Spinal cord (tissue), 10 donors: ENCODE data around the gene BCAS1. TPM values are rescaled to one million over a fixed set of nuclear protein-coding genes. Genes with fewer than 3 reads are reported as not detected.

Experiments
- DNase-seq, 6 donors: peaks; one replicate each; pipeline versions ENCODE4 v3.0.0 to v3.0.0-alpha.2; 2013 to 2015; ENCODE audit warnings: low spot score in 6 of 6, low read depth in 4 of 6
- H3K27ac ChIP-seq: one replicate; pipeline ENCODE4 v1.5.1; 2013; ENCODE audit warnings: low read depth, low read length, control low read depth
- H3K27me3 ChIP-seq: one replicate; pipeline ENCODE4 v1.6.1; 2013; ENCODE audit warnings: low read length; ENCODE audit not compliant: control insufficient read depth, insufficient read depth
- H3K36me3 ChIP-seq: one replicate; pipeline ENCODE4 v1.6.1; 2013; ENCODE audit warnings: low read length; ENCODE audit not compliant: control insufficient read depth, insufficient read depth
- H3K4me1 ChIP-seq: one replicate; pipeline ENCODE4 v1.6.1; 2013; ENCODE audit warnings: low read length; ENCODE audit not compliant: control insufficient read depth, insufficient read depth
- H3K4me3 ChIP-seq: one replicate; pipeline ENCODE4 v1.5.1; 2013; ENCODE audit warnings: low read depth, low read length, control low read depth
- H3K9me3 ChIP-seq: one replicate; pipeline ENCODE4 v1.6.1; 2013; ENCODE audit warnings: low read length; ENCODE audit not compliant: control insufficient read depth, insufficient read depth
- WGBS: methylation state at CpG from one replicate; pipeline ENCODE4 v1.1.5; 2013; ENCODE audit warnings: missing lambda C conversion rate; ENCODE audit not compliant: insufficient coverage; 5-methylcytosine and 5-hydroxymethylcytosine counted together
- polyA plus RNA-seq, 2 donors: library from polyadenylated mRNA; unstranded; fragments of 120-200 nt; gene quantifications; one replicate each; pipeline ENCODE4 v1.2.1, GENCODE V29; 2013; ENCODE audit not compliant: insufficient read length in 2 of 2
- total RNA-seq, 2 donors: library from RNA; depleted of rRNA in 1 of 2; stranded (reverse); fragments of 120-200 nt in 1 of 2; fragments of >200 nt in 1 of 2; gene quantifications; one replicate each; pipeline versions ENCODE4 v1.2.3 to v1.2.4, GENCODE V29; 2013 to 2014
- donor health status: healthy.

The BCAS1 gene
- total and polyA plus RNA-seq, 4 donors, result 93.3 to 402 (median 189) TPM

- no peaks in the 10 kb centered on the region for H3K9me3 ChIP-seq
- no peak overlapping the region for H3K27ac ChIP-seq
- 80% methylated on average over 1 of the region's 5 CpGs for WGBS
- no peak for DNase-seq
- no peaks in the 10 kb centered on the region for H3K27me3 ChIP-seq
- H3K4me1 ChIP-seq, result no peaks in the 10 kb centered on the region
- H3K4me3 ChIP-seq, result no peak overlapping the region
- no peaks in the 10 kb centered on the region for H3K36me3 ChIP-seq
Observed at GRCh38 chr20:53966774-53967398, 103.5 kb downstream of the BCAS1 start.

- H3K36me3 ChIP-seq, result no peaks in the 10 kb centered on the region
- no peak overlapping the region for H3K27ac ChIP-seq
- peak in 2 of 6 donors; percentile 56 to 80 for DNase-seq
- no peak overlapping the region for H3K4me3 ChIP-seq
- no peaks in the 10 kb centered on the region for H3K9me3 ChIP-seq
- WGBS, result no CpG with 5 or more reads among the region's 4 CpGs
- H3K27me3 ChIP-seq, result no peaks in the 10 kb centered on the region
- no peaks in the 10 kb centered on the region for H3K4me1 ChIP-seq
Observed at GRCh38 chr20:53964501-53965253, 105.7 kb downstream of the BCAS1 start.

GRCh38 chr20:53964067-53964466, 106.3 kb downstream of the BCAS1 start:
- no CpG with 5 or more reads among the region's 3 CpGs for WGBS

GRCh38 chr20:53963635-53964034, 106.8 kb downstream of the BCAS1 start:
- DNase-seq, result peak in 1 of 6 donors; percentile 51
- Histone ChIP-seq H3K36me3 (no peaks in the 10 kb centered on the region), H3K4me1 (no peaks in the 10 kb centered on the region), H3K27me3 (no peaks in the 10 kb centered on the region), H3K4me3 (no peak overlapping the region), H3K27ac (no peak overlapping the region), H3K9me3 (no peaks in the 10 kb centered on the region)
- 93% methylated on average over 2 of the region's 9 CpGs for WGBS

More at GRCh38 chr20:53964067-53964466, 106.3 kb downstream of the BCAS1 start:
- Histone ChIP-seq H3K4me3 (no peak overlapping the region), H3K36me3 (no peaks in the 10 kb centered on the region), H3K9me3 (no peaks in the 10 kb centered on the region), H3K4me1 (no peaks in the 10 kb centered on the region), H3K27ac (no peak overlapping the region), H3K27me3 (no peaks in the 10 kb centered on the region)
- no peak for DNase-seq

GRCh38 chr20:53962388-53962787, 108.0 kb downstream of the BCAS1 start:
- H3K4me3 ChIP-seq, result no peak overlapping the region
- no peaks in the 10 kb centered on the region for H3K9me3 ChIP-seq
- no peak overlapping the region for H3K27ac ChIP-seq
- no peaks in the 10 kb centered on the region for H3K36me3 ChIP-seq
- no peaks in the 10 kb centered on the region for H3K4me1 ChIP-seq
- H3K27me3 ChIP-seq, result no peaks in the 10 kb centered on the region
- DNase-seq, result no peak
- no CpG with 5 or more reads among the region's 3 CpGs for WGBS

GRCh38 chr20:53961527-53961926, 108.9 kb downstream of the BCAS1 start:
- Histone ChIP-seq H3K4me1 (no peaks in the 10 kb centered on the region), H3K27me3 (no peaks in the 10 kb centered on the region), H3K4me3 (no peak overlapping the region), H3K27ac (no peak overlapping the region), H3K9me3 (no peaks in the 10 kb centered on the region), H3K36me3 (no peaks in the 10 kb centered on the region)
- DNase-seq, result no peak
- 50% methylated on average over 1 of the region's 4 CpGs for WGBS

- WGBS, result 60% methylated on average over 1 of the region's 2 CpGs
- no peak for DNase-seq
- Histone ChIP-seq H3K4me1 (no peaks in the 10 kb centered on the region), H3K9me3 (no peaks in the 10 kb centered on the region), H3K36me3 (no peaks in the 10 kb centered on the region), H3K27ac (no peak overlapping the region), H3K4me3 (no peak overlapping the region), H3K27me3 (no peaks in the 10 kb centered on the region)
Observed at GRCh38 chr20:53960579-53961272, 109.7 kb downstream of the BCAS1 start.

- Histone ChIP-seq H3K4me3 (no peak overlapping the region), H3K9me3 (no peaks in the 10 kb centered on the region), H3K27me3 (no peaks in the 10 kb centered on the region), H3K36me3 (no peaks in the 10 kb centered on the region), H3K4me1 (no peaks in the 10 kb centered on the region), H3K27ac (no peak overlapping the region)
- no peak for DNase-seq
- WGBS, result 64% methylated on average over 3 of the region's 6 CpGs
Observed at GRCh38 chr20:53959911-53960578, 110.3 kb downstream of the BCAS1 start.

- DNase-seq, result no peak
- Histone ChIP-seq H3K9me3 (no peaks in the 10 kb centered on the region), H3K4me3 (no peak overlapping the region), H3K36me3 (no peaks in the 10 kb centered on the region), H3K4me1 (no peaks in the 10 kb centered on the region), H3K27ac (no peak overlapping the region), H3K27me3 (no peaks in the 10 kb centered on the region)
- WGBS, result 80% methylated on average over 1 of the region's 5 CpGs
Observed at GRCh38 chr20:53958260-53958659, 112.1 kb downstream of the BCAS1 start.
